ENCODE measurements around the gene APOC3. TPM values are rescaled to one million over a fixed set of nuclear protein-coding genes. Genes with fewer than 3 reads are reported as not detected.

Gene APOC3
- total and polyA plus RNA-seq, 10 of the 15 experiments (the other 5 are each of a cell fraction or from before 2014, with no cell fraction given), result 1.9 TPM; not detected in 9

- TF ChIP-seq USF2 (IDR thresholded peaks at IDR 0.05; ENCODE audit: borderline replicate concordance, low read depth, low read length) (no peak), PML (IDR thresholded peaks at IDR 0.05; ENCODE audit: low read length) (peak; percentile 49; the same call in 1 of the 2 replicates), BMI1 (IDR thresholded peaks at IDR 0.05; ENCODE audit: borderline replicate concordance) (no peak), E4F1 (IDR thresholded peaks at IDR 0.05; ENCODE audit: borderline replicate concordance, partially characterized antibody) (no peak), E2F8 (IDR thresholded peaks at IDR 0.05; ENCODE audit: low read depth, partially characterized antibody) (no peak), ATF7 (IDR thresholded peaks at IDR 0.05; ENCODE audit: low read depth) (peak; percentile 74), SMARCA5 (IDR thresholded peaks at IDR 0.05) (0 out of 2 replicates have a peak, but pooled peaks have one; percentile 16), SIN3A (IDR thresholded peaks at IDR 0.05; ENCODE audit: low read depth, low read length) (no peak), IKZF2 (IDR thresholded peaks at IDR 0.05) (peak; percentile 51 to 53; a peak in 2 of 4 replicates), RAD51 (IDR thresholded peaks at IDR 0.05) (no peak), HDAC6 (IDR thresholded peaks at IDR 0.05; ENCODE audit: unreplicated experiment) (no peak), MTA2 (IDR thresholded peaks at IDR 0.05; ENCODE audit: low read depth) (peak; percentile 66), CREB1 (IDR thresholded peaks at IDR 0.05; ENCODE audit: low read depth) (0 out of 2 replicates have a peak, but pooled peaks have one; percentile 54), CUX1 (IDR thresholded peaks at IDR 0.05; ENCODE audit: insufficient replicate concordance, low read depth, low read length) (no peak), BCL3 (IDR thresholded peaks at IDR 0.05; ENCODE audit: borderline replicate concordance, insufficient read depth, low read depth, low read length, poor library complexity, severe bottlenecking) (peak; percentile 61)
These were observed 23.9 kb downstream of the APOC3 start (continued) for GRCh38 chr11:116853461-116854073.
